OCI-LY3 (cell line): ENCODE measurements around the gene PRR14.

ENCODE experiments used
- EZH2phosphoT487 ChIP-seq: fragments of 200-600 bp; shearing (Covaris generic); IDR thresholded peaks from 2 replicates; pipeline ENCODE4 v1.6.1; 2018; ENCODE audit warnings: antibody characterized with exemption, mixed run types, low read depth
- TF ChIP-seq, protein P1 (sequence below): fragments of 200-600, 300-600 bp; sonication (generic); IDR thresholded peaks from 2 replicates; pipeline ENCODE4 v1.5.1; 2014; ENCODE audit warnings: antibody characterized with exemption, low read length, low read depth

GRCh38 chr16:30659507-30660423, 9.0 kb downstream of the PRR14 start:
- TF ChIP-seq, protein P1, sequence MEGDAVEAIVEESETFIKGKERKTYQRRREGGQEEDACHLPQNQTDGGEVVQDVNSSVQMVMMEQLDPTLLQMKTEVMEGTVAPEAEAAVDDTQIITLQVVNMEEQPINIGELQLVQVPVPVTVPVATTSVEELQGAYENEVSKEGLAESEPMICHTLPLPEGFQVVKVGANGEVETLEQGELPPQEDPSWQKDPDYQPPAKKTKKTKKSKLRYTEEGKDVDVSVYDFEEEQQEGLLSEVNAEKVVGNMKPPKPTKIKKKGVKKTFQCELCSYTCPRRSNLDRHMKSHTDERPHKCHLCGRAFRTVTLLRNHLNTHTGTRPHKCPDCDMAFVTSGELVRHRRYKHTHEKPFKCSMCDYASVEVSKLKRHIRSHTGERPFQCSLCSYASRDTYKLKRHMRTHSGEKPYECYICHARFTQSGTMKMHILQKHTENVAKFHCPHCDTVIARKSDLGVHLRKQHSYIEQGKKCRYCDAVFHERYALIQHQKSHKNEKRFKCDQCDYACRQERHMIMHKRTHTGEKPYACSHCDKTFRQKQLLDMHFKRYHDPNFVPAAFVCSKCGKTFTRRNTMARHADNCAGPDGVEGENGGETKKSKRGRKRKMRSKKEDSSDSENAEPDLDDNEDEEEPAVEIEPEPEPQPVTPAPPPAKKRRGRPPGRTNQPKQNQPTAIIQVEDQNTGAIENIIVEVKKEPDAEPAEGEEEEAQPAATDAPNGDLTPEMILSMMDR: no peak
- TF ChIP-seq EZH2phosphoT487: no peak
